ENCODE measurements around the gene UBAC1.
A peak's percentile ranks its signal among the peaks of the same experiment; 100 is the strongest.

The UBAC1 gene

GRCh38 chr9:135939351-135940265 lies 21.6 kb downstream of the UBAC1 start:
- DNase-seq, result no peak

GRCh38 chr9:135937521-135938489 lies 23.4 kb downstream of the UBAC1 start:
- no peak for DNase-seq

- no peak for DNase-seq
These were observed 28.1 kb downstream of the UBAC1 start for GRCh38 chr9:135933114-135933513.

GRCh38 chr9:135932656-135933055 lies 28.5 kb downstream of the UBAC1 start:
- no peak for DNase-seq

DNA sequence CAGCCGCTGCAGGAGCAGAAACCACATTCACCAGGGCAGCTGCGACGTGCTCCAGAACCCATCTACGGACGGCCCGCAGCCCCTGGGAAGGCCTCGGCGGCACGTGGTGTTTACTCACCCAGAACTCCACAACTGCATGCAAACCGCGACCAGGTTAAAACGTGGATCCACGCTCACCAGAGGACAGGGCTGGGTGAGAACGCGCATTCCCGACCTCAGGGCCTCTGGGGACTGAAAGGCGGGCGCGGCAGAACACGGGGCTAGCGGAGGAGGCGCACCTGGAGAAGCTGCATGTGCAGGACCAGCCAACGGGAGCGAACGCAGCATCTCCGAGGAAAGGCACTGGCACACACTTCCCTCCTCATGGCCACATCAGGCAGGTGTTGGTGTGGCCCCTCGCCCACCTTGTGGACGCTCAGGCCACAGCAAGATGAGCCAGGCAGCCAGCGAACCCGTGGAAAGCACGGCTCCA lies 29.8 kb downstream of the UBAC1 start:
- no peak for DNase-seq

- no peak for DNase-seq
These were observed 30.5 kb downstream of the UBAC1 start for GRCh38 chr9:135930446-135931345.

GRCh38 chr9:135929656-135930445 lies 31.3 kb downstream of the UBAC1 start:
- DNase-seq, result no peak

- DNase-seq, result no peak
These were observed 32.2 kb downstream of the UBAC1 start for GRCh38 chr9:135928731-135929655.

- no peak for DNase-seq
These were observed 33.0 kb downstream of the UBAC1 start for GRCh38 chr9:135928074-135928730.

DNA sequence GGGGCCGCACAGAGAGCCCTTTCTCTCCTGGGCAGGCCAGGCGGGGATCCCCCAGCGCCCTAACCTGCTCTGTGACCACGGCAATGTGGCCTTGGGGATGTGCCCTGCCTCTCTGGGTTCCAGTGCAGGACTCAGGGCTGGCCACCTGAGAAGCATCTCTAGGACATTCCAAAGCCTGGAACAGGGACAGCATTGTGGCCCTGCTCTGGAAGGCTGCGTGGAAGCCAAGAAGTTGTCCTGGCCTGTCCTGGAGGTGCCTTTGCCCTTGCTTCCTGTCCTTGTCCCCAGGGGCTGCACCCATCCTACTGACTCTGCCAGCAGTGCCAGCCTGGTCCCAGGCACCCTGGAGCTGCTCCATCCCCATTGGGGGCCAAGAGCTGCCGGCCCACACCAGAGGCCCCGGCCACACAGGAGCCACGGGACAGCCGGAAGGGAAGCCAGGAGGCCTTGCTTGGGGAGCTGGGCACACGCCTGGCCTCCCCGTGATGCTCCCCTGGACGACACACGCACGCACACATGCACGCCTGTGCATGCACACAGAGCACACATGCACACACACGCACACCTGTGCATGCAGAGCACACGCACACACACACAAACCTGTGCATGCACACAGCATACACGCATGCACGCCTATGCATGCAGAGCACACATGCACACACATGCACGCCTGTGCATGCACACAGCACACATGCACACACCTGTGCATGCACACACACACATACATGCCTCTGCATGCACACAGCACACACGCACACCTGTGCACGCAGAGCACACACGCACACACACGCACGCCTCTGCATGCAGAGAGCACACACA lies 33.8 kb downstream of the UBAC1 start:
- no peak for DNase-seq

- peak; percentile 87 for DNase-seq
These were observed 34.6 kb downstream of the UBAC1 start for GRCh38 chr9:135926402-135927194.

- no peak for DNase-seq
These were observed 35.6 kb downstream of the UBAC1 start for GRCh38 chr9:135925496-135926133.

DNA sequence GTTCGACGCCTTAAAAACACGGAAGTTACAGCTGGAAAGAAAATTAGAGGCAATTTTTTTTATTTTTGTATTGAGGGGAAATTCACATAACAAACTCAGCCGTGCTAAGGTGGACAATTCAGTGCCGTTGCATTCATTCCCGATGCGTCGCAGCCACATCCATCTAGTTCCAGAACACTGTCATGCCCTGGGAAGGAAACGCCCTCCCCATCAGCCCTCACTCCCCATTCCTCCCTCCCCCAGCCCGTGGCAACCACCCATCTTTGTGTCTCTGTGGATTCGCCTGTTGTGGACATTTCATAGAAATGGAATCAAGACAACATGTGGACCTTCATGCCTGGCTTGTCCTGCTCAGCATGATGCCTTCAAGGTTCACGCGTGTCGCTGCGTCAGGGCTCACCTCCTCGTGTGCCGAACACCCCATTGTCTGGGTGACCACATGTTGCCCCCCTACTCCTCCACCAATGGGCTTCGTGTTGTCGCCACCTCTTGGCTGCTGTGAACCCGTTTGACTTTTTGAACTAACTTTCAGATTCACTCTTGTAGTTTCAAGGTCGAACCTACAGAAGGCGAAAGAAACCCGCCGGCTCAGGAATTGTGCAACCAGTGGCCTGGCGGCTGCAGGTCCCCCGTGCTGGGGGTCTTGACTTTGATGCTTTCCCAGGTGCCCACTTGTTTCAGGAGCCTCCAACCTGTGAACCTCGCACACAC lies 36.4 kb downstream of the UBAC1 start:
- DNase-seq, result no peak

GRCh38 chr9:135923508-135923907 lies 37.7 kb downstream of the UBAC1 start:
- DNase-seq, result no peak

DNA sequence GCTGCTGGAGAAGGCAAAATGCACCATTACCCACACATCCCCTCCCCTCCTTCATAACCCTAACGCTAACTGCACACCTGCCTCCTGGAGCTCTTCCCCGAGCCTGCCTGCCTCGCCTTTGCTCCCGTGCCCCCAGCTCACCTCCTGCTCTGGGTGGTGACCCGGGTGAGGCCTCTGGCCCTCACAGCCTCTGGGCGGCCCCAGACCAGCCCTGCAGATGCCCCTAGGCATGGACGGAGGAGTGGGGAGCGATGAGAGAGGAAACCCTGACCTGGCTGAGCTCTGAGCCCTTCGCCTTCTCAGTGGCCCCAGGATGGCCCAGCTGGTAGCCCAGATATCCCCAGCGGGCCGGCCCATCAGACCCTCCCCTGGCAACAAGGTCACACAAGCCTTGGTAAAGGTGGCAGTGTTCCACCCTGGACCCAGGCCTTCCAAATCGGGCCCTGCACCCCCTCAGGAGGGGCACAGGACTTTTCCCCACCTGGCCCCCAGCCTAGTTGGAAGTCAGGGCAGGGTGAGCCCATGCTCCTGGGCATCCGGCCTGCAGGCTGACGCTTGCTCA lies 39.3 kb downstream of the UBAC1 start:
- DNase-seq, result no peak

DNA sequence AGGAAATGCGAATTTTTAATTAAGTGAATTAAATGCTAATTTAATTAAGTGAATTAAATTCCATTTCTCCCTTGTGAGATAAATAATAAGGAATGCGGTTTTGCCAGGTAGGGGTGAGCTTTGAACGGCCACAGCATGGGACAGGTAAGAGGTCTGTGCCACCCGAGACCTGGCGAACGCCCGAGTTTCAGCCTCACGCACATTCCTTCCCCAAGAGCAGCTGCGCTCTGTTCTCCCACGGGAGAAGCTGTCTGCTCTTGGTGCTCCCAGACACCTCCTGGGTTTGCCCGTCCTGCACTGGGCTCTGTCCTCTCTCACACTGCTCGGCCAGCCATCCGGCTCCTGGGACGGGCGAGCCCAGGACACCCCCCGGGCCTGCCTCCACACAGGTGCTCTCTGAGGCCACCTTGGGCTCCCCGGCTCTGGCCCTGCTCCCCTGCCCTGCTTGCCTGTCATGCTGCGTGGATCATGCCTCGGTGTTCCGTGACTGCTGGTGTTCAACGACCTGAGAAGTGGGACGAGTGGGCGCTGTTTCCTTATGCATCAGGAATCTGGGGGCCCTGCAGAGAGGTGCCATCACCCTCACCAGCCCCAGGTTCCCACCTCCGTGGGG lies 40.1 kb downstream of the UBAC1 start:
- DNase-seq, result no peak

All from fibroblast of skin of back (primary cell).